NCI-H2227 (cell line): Measurements from ENCODE around the gene OTULIN.

ENCODE experiments used
- DNase-seq: peaks from one replicate; lab custom pipeline; 2025; ENCODE audit not compliant: unreplicated experiment; lab: John Stamatoyannopoulos, UW

Gene OTULIN

DNA sequence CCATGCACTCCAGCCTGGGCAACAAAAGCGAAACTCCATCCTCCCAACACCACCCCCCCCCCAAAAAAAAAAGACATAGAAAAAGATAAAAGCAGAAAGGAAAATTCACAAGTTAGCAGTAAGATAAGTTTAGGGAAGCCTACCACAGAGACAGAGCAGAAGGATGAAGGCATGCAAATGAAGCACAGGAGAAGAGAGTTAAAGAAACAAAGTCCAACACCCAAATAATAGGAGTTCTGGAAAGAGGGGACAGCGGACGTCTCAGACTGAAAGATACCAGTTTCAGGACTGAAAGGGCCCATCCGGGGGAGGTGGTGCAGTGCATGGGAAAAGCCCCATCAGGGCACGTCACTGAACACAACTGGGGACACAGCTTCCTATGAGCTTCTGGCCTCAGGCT, 54.3 kb downstream of the OTULIN start:
- DNase-seq = no peak

DNA sequence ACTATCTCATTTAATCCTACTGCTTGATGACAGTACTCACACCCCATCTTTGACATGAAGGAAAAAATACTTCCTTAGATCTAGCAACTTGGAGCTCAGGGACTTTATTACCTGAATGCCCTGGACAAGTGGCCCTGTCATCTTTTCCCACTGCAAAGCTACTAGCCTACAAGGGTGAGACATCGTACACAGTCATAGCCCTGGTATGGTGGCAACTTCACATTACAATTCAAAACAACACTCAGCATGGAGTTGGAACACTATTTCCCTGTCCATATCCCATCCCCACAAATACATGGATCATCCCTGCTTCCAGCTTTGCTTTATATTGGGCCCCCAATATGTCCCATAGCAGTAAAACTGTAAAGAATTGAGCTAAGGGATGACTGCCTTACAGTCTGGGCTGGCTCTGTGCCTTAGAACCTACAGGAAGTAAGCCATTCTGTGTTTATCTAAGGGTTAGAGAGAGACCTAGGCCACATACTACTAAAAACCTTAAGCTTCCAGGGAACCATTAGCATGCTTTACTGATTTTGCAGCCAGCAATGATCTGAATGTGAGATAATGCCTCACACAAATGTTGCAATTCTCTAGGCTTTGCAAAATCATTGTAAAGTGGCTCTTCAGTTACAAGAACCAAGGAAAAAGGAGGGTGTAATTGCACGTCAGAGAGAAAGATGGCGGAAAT, 55.9 kb downstream of the OTULIN start:
- DNase-seq = no peak

DNA sequence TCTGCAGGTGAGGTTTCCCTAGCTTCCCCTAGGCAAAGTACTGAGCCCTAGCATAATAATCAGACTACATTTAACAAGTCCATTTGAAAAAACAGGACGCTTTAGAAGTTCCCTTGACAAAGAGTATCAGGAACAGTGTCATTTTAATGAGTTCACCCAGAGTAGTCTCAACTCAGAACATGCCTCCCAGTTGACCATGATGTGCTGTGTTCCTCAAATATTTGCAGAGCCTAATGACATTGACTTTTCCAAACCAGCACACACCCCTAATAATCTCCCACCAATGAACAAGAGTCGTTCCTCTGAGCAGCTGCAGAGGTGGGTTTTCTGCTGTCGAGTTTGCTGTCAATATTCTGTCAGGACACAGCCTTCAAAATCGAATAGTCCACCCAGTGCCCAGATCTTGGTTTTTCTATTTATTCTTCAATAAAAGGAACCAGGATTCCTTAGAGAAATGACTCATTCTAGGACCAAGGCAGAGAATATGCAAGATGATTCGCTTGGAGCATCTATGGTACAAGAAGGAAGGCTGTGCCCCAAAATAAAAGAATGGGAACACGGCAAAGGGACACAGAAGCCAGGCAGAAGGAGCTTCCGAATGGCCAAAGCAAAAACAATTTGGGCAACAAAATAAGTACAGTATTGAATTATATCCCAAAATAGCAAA, 57.6 kb downstream of the OTULIN start:
- no peak for DNase-seq

DNA sequence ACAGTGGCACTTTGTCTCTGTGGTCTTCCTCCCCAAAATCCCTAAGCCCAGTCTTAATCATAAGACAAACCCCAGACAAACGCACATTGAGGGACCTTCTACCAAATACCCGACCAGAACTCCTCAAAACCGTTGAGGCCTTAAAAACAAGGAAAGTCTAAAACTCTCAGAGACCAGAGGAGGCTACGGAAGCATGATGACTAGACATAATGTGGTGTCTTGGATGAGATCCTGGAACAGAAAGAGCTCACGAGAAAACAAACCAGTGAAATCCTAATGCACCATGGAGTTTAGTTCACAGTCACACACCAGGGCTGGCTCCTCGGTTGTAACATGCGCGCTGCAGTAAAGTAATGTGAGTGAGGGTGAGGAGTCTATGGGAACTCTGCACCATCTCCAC, 58.4 kb downstream of the OTULIN start:
- DNase-seq = no peak

DNA sequence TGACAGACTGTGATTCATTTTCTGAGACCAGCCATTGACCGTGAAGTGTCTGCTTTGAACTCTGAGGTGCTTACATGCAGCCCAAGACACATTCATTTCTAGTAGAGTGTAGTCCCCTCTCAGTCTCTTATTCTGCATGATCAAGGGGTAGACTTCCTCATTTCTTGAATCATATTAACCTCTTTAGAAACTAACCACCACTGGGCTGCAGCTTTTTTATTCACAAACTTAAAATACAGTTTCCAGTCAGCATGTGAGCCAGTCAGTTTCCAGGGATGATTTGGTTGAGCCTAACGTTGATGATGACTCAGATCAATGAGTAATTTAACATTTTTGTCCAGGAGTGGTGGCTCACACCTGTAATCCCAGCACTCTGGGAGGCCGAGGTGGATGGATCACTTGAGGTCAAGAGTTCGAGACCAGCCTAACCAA, 59.2 kb downstream of the OTULIN start:
- DNase-seq = no peak

DNA sequence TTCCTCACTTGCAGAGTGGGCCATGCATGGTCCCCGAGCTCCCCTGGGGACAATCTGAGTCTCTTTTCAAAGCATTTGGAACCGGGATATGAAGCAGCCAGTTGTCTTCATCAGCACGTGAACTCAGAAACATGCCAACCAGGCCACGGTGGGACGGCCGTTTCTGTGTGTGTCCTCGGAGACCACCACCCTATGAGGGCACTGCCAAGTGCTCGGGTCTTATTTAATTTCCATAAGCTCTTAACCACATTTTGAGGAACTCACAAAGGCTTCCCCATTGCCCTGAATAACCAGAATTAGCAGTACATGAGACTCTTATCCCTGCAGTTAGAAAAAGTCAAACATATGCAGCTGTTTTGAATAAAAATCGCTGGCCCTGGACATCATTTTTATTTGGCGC, 60.1 kb downstream of the OTULIN start:
- DNase-seq = no peak

DNA sequence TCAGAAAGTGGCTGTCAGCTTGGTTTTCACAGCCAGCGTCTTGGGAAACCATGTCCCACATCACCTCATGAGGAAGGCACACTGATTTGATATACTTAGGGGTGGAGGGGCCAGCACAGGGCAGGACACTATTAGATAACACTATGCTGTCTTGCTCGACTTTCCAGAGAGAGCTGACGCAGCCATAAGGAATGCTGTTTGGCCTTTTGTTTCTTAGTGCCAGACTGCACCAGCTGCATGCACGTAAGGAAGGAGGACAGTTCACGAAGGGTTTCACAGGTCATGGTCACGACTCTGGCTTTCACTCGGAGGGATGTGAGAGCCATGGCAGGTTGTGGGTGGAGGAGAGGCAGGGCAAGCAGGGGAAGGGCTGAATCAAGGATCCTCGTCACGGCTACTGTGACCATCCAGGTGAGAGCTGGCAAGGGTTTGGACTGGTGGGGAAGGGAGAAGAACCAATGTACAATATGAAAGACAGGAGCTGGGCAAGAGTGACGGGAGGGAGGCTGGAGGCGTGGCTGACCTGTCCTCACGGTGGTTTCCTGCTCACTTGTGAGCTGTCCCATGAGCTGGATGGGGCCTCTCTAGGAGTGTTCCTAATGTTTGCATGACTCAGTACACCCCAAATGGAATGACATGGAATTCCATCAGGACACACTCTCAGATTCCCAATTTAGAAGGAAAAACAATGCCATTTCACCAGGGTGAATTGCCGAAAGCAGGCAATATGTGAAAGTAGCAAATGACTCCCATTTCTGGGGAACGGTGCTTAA, 61.7 kb downstream of the OTULIN start:
- DNase-seq = no peak

DNA sequence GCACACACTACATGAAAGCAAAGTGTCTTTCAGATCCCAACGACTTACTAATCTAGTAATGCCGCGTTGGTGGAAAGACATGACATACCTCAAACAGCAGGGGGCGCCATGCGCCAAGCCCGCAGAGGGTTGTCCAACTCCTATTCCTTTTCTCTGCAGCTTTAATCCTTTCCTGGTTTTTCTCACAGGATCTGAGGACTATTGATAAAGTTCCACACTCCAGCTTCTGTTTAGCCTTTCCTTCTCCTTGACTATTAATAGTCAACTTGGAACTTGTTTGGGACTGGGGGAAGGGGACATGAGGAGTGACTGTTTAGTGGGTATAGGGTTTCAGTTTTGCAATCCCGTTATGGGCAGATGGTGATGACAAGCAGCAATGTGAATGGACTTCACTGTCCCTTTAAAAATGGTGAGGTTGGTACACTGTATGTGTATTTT, 62.9 kb downstream of the OTULIN start:
- peak; percentile 89 for DNase-seq

DNA sequence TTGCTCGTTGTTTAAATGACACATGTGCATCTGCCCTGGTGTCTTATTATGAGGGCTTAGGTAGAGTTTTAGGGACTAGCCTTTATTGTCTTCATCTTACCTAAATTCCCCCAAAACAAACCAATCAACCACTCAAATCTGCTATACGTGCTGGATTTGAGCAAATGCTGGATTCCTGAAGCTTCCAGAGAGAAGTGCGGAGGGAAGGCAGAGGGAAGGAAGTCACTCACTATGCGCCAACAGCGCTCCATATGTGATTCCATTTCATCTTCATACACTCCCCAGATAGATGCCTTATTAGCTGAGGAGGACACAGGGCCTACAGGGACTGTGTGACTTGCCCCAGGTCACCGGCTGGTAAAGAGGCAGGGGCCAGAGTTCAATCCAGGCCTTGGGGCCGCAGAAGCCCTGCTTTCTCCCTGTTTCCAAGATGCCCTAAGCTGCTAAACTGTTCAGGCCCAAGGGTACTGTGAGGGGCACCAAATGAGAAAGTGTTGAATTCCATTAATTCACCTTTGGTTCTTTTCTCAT, 63.5 kb downstream of the OTULIN start:
- peak; percentile 18 for DNase-seq

DNA sequence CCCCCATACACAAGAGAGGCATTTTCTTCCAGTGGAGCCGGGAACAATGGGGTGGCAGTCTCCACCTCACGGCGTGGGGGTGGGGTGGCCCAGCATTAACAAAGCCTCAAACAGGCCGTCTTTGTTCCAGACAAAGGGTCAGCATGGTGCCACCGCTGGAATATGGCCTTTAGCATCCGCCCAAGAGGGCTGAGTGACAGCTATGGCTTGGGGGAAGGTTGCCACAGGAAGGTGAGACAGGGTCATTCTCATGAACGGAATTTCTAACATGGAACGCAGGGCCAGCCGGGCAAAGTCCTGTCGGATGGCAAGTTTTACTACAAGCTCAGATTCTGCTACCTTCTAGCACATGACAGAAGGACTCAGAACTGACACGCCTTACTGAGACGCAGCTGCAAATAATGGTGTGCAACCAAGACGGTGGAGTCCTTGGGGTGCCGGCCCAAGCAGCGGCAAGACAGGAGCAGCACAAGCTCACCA, 64.0 kb downstream of the OTULIN start:
- DNase-seq = peak; percentile 48

DNA sequence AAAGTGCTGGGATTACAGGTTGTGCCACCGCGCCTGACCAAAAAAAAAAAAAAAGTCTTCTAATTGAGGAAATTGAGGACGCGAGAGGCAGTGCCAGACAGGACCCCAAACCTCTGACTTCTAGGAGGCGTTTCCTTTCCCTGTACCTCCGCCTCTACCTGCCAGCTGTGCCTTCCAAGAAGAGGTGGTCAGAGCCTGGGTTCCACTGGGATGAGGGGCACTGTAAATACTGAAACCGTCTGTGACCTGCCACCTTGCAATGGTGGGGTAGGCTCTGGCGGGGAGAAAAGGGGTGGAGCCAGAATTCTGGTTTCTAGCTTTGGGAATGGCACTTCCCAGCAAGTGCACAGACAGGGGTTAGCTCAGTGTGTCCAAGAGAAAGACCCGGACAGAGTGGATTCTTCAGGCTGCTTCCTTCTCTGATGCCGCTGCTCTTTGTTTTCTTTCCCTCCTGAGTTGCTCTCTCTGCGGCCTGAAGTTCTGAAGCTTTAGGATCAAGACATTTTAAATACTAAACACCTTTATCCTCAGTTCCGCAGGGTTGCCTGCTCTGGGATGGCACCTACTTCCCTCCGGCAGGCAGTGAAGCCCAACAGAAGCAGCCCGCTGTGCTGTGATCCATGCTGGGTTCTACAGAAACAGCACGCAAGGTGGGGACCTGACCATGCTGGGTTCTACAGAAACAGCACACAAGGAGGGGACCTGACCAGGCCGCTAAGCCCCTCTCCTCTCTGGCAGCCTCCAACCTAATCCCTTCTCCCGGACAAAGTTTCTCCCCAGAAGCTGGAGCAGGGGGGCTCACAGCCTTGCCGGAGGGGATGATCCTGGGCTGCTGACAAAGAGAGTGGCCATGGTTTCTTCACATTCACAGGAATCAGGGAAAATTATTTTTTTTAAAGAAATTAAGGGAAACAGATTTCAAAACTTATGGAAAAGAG, 65.2 kb downstream of the OTULIN start:
- no peak for DNase-seq

DNA sequence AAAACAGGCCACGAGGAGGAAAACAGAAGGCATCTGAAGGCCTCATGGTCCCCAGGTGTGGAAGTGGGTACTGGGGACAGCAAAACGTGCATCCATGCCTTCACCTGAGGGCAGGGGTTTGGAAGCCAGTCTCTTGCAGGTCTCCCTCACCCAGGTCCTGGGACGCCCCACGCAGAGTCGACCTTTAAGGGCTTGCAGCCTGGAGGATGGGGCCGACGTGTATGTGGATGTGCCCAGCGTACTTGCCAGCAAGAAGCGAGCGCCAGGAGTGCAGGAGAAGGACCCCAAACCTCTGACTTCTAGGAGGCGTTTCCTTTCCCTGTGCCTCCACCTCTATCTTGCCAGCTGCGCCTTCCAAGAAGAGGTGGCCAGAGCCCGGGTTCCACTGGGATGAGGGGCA, 65.9 kb downstream of the OTULIN start:
- no peak for DNase-seq

DNA sequence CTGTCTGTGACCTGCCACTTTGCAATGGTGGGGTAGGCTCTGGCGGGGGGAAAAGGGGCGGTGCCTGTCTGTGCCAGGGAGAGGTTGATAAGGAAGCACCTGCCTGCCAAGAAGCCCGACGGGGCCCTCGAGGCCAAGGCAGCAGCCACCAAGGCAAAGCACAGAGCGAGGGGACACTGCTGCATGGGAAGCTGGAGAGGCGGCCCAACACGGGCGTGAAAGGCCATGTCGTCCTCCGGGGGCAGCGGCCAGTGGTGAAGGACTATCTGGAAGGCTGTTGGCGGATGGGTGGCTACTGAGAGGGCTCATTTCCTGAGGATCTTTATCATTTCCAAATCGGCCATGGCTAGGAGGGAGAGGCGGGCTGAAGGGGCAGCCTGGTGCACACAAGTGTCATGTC, 66.4 kb downstream of the OTULIN start:
- DNase-seq = no peak

DNA sequence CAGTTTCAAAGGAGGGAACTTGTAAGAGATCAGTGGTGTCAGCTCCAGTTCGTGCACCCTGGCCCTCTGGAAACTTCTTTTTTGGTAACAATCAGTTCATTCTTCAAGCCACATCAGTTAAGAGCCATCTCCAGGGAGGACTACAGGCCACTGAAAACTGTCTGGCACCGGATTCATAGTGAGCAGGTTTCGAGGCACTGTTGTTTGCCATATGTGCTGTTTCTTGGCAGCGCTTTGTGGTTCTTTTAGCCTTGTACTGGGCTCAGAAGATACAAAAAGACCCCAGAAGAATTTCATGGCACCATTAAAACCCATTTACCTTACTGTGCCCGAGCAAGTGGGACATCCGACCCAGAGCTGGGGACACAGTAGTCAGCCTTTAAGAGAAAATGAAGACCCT, 68.5 kb downstream of the OTULIN start:
- DNase-seq = no peak

DNA sequence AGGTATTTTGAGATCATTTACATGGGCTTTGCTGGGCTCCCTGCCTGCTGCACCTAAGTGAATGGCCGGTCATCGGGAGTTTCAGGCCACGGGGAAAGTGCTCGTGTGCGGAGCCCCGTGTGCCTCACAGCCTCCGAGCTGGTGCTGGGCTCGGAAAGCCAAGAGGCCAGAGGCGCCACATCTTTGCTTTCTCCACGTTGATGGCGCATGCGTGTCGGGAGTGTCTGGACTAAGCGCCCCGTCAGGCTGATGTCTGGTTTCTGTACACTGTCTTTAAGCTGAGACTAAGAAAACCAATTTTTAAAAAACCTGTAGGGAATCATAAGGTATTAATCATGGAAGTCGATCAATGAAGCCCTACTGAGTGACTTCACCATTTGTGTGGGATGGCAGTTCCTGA, 69.1 kb downstream of the OTULIN start:
- DNase-seq = no peak

DNA sequence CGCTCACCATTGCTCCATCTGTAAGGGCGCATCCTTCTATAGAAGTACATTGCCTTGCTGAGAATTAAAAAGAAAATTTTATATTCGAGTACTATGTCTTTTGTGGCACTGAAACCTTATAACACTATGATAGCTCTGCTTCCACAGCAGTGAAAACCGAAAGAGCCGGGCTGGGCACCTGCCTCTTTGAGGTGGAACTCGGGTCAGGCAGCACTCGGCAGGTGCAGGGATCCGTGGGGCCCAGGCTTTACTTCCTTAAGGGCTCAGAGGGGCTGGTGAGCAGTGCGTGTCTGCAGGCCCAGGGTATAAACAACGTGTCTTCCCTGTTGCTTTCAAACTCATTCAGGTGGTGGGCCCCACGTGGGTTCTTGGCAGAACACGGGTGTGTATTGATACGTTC, 69.9 kb downstream of the OTULIN start:
- no peak for DNase-seq

DNA sequence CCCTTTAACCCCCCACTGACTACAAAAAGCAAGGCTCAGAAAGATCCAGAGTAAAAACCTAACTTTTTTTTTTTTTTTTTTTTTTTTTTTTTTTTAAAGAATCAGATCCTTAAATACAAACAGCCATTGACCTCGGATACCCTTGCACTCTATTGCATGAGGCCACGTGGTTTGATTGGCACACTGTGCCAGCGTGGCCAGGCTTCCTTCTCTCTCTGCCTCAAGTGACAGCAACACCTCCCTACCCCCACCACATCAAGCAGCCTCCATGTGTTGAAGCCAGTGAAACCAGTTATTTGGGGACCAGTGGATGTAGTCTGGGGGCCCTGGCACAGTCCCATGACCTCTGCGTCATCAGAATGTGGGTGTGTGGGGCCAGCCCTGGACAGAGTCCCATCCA, 71.4 kb downstream of the OTULIN start:
- DNase-seq = no peak

DNA sequence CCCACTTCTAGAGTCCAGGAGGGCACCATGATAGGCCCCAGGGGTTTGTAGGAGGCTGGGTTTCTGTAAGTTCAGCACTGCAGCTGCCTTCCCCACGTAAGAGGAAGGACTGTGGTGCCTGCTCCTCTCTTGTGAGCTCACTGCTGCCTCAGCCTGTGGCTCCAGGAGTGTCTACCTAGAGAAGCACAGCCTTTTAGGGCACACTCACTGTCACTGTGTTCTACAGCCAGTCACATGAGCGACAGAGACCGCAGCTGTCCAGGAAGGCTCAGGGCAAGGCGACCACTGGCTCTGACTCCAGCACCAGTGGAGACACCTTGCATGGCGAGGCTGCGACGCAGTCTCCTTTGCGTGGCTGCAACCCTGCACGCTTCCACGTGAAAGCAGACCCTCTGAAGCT, 72.8 kb downstream of the OTULIN start:
- no peak for DNase-seq

DNA sequence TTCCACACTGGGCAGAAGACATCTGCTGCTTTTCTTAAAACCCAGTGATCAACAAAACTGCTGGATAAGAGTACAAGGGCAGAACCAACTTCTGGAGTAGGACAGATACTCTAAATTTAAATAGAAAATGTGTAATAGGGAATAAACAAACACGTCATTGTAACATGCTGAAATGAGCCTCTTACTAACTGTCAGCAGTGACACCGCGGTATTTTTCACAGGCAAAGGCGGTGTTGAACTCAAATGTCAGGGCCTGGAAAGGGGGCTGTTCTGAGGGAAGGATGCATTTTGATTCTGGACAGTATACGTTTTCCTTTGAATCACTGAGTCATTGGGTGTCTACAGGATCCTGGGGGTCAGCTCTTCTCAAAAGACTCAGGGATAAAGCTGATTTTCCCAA, 73.5 kb downstream of the OTULIN start:
- no peak for DNase-seq

DNA sequence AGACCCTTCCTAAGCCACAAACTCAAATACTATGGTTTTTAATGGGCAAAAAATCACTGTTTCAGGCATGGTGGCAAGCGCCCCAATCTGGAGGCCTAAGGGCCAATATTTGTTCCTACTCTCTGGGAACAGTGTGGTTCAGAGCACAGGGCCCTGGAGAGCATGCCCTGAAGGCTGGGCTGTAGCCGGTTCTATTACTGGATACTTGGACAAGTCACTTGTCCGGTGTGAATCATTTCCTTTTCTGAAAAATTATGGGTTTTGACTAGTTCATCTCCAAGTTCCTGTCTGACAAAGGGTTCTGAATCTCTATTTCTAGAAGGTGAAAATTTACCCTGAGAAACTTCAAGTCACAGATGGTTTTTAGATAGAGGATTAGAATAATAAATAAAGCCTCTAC, 75.0 kb downstream of the OTULIN start:
- DNase-seq = no peak

DNA sequence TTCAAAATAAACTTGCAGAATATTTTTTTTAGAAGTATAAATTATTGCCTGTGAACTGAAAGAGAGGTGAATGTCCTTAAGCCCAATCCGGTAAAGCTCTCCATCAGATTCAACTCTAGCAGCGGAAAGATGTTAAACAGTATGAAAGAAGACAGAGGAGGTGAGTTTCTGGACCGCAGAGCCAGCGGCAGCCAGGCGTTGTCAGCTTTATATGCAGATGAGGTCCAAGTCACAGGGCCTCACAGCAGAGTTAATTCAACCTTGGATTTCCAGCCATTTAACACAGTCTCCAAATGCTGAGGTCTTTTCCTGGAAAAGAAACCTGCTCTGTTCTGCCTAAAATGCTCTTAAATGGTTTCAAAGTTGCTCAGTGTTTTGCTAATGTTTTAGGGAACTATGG, 75.5 kb downstream of the OTULIN start:
- DNase-seq = no peak
